Fibroblast of lung (primary cell): ENCODE measurements around the gene GIT2. TPM values are rescaled to one million over a fixed set of nuclear protein-coding genes. Genes with fewer than 3 reads are reported as not detected.
"Not testable (repeated sequence)": the region's sequence is repeated elsewhere in the genome, so short reads cannot be mapped to it uniquely, and the experiment has no call there.

Experiments used
- DNase-seq, 2 donors: peaks; one replicate each; pipeline versions ENCODE4 v3.0.0 to v3.0.0-alpha.2; 2010; ENCODE audit warnings: low read depth in 2 of 2
- H2AFZ ChIP-seq: 2 replicates; pipeline ENCODE4 v1.5.1; 2012; ENCODE audit warnings: low read length, control low read depth, inconsistent platforms
- H3K27ac ChIP-seq: 2 replicates; pipeline ENCODE4 v1.5.1; 2011; ENCODE audit warnings: low read length, control low read depth; ENCODE audit not compliant: insufficient read depth
- H3K27me3 ChIP-seq: 2 replicates; pipeline ENCODE4 v1.5.1; 2011; ENCODE audit warnings: mild to moderate bottlenecking, low read length; ENCODE audit not compliant: control insufficient read depth, insufficient read depth
- H3K36me3 ChIP-seq: 2 replicates; pipeline ENCODE4 v1.5.1; 2011; ENCODE audit warnings: low read length; ENCODE audit not compliant: control insufficient read depth, insufficient read depth
- H3K4me1 ChIP-seq: 2 replicates; pipeline ENCODE4 v1.5.1; 2011; ENCODE audit warnings: low read length; ENCODE audit not compliant: control insufficient read depth, insufficient read depth; ENCODE audit errors: extremely low read depth
- H3K4me2 ChIP-seq: 2 replicates; pipeline ENCODE4 v1.5.1; 2011; ENCODE audit warnings: low read length, control low read depth; ENCODE audit not compliant: insufficient read depth; ENCODE audit errors: extremely low read depth
- H3K4me3 ChIP-seq, 4 experiments: fragments of 200-600 bp in 1 of 4; sonication (generic) in 1 of 4; replicated peaks in 1 of 4; 2 replicates each; pipeline ENCODE4 v1.5.1; 2011 to 2016; ENCODE audit warnings: low read length in 4 of 4, low read depth in 3 of 4, mild to moderate bottlenecking in 3 of 4, control low read depth in 2 of 4, inconsistent platforms in 1 of 4, mixed read lengths in 1 of 4; ENCODE audit not compliant: insufficient read depth in 1 of 4; ENCODE audit errors: control extremely low read depth in 1 of 4
- H3K79me2 ChIP-seq: 2 replicates; pipeline ENCODE4 v1.5.1; 2012; ENCODE audit warnings: mild to moderate bottlenecking, low read length, inconsistent platforms; ENCODE audit not compliant: control insufficient read depth, insufficient read depth
- H3K9ac ChIP-seq: 2 replicates; pipeline ENCODE4 v1.5.1; 2011; ENCODE audit warnings: mild to moderate bottlenecking, low read length, control low read depth; ENCODE audit not compliant: insufficient read depth
- H3K9me3 ChIP-seq: 2 replicates; pipeline ENCODE4 v1.5.1; 2012; ENCODE audit warnings: low read depth, low read length; ENCODE audit not compliant: control insufficient read depth, insufficient read depth
- H4K20me1 ChIP-seq: 2 replicates; pipeline ENCODE4 v1.5.1; 2011; ENCODE audit warnings: low read length; ENCODE audit not compliant: control insufficient read depth, insufficient read depth; ENCODE audit errors: extremely low read depth
- EZH2 ChIP-seq: IDR thresholded peaks from 2 replicates; pipeline ENCODE4 v1.5.1; 2012; ENCODE audit warnings: low read length, control low read depth, mild to moderate bottlenecking; ENCODE audit errors: missing control alignments
- polyA plus RNA-seq, 2 donors: library from polyadenylated mRNA; depleted of rRNA in 1 of 2; stranded (reverse) in 1 of 2; unstranded in 1 of 2; fragments of >200 nt; gene quantifications; 2 replicates each; pipeline ENCODE4 v1.2.1, GENCODE V29; 2011 to 2012; ENCODE audit warnings: missing spikeins in 1 of 2
- total RNA-seq: library from RNA; depleted of rRNA; stranded (reverse); fragments of >200 nt; gene quantifications from 2 replicates; pipeline ENCODE4 v1.2.1, GENCODE V29; 2014
- TF ChIP-seq, protein P1 (sequence below), 2 donors: IDR thresholded peaks in 1 of 2; conservative IDR thresholded peaks in 1 of 2; 1 replicate in 1 of 2; 2 replicates in 1 of 2; pipeline ENCODE4 v1.5.1; 2011 to 2012; ENCODE audit warnings: low read length in 2 of 2, control low read depth in 1 of 2, inconsistent platforms in 1 of 2, low read depth in 1 of 2, mild to moderate bottlenecking in 1 of 2

Gene GIT2
- total and polyA plus RNA-seq, 2 donors (not counting 1 experiment from before 2014, with no cell fraction given), result 47.9 to 53.5 TPM

DNA sequence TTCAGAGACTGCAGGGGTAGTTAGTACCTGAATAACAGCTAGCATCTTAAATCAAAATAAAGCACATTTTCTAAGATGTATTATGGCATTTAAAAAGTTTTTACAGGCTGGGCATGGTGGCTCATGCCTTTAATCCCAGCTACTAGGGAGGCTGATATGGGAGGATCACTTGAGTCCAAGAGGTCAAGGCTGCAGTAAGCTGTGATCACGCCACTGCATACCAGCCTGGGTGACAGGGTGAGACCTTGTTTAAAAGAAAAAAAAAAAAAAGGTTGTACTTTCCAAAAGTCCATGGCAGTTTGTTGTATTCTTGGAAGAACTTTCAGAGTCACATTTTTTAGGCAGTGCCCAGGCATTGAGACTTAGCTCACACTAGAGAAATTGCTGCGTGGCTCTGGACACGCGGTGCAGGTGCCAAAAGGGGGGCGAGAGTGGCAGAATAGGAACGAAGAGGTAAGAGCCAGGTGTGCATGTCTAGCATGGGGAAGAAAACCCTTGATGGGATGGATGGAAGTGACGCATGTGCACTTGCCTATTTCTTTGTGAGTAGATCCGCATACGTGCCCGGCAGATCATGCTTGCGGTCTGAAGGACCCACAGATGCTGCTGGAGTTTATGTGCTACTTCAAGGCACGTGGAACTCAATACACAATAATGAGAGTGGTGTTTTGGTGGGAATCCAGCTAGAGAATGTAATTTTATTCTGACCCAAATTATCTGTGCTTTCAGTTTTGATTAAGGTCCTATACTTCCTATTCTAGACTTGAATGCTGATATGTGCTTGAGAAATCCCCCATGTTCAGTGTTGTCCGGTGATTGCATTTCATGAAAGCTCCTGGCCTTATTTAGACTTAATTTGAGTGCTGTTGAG is 14.9 kb upstream of the GIT2 start:
- Histone ChIP-seq H3K79me2 (peaks cover 77% of the 10 kb centered on the region), H3K4me1 (peaks cover 7% of the 10 kb centered on the region), H2AFZ (no peak overlapping the region), H3K4me3 (no peak overlapping the region), H3K27ac (no peak overlapping the region), H3K9ac (no peak overlapping the region), H3K4me2 (no peak overlapping the region), H3K36me3 (peaks cover 9% of the 10 kb centered on the region), H3K27me3 (no peaks in the 10 kb centered on the region), H3K9me3 (no peaks in the 10 kb centered on the region), H4K20me1 (no peaks in the 10 kb centered on the region)
- no peak for DNase-seq
- TF ChIP-seq, protein P1, sequence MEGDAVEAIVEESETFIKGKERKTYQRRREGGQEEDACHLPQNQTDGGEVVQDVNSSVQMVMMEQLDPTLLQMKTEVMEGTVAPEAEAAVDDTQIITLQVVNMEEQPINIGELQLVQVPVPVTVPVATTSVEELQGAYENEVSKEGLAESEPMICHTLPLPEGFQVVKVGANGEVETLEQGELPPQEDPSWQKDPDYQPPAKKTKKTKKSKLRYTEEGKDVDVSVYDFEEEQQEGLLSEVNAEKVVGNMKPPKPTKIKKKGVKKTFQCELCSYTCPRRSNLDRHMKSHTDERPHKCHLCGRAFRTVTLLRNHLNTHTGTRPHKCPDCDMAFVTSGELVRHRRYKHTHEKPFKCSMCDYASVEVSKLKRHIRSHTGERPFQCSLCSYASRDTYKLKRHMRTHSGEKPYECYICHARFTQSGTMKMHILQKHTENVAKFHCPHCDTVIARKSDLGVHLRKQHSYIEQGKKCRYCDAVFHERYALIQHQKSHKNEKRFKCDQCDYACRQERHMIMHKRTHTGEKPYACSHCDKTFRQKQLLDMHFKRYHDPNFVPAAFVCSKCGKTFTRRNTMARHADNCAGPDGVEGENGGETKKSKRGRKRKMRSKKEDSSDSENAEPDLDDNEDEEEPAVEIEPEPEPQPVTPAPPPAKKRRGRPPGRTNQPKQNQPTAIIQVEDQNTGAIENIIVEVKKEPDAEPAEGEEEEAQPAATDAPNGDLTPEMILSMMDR (conservative IDR thresholded peaks at IDR 0.05 in 1 of 2, IDR thresholded peaks at IDR 0.05 in 1 of 2; ENCODE audit: low read depth in 1 of 2, low read length in 2 of 2), result no peak
- TF ChIP-seq EZH2, result no peak

DNA sequence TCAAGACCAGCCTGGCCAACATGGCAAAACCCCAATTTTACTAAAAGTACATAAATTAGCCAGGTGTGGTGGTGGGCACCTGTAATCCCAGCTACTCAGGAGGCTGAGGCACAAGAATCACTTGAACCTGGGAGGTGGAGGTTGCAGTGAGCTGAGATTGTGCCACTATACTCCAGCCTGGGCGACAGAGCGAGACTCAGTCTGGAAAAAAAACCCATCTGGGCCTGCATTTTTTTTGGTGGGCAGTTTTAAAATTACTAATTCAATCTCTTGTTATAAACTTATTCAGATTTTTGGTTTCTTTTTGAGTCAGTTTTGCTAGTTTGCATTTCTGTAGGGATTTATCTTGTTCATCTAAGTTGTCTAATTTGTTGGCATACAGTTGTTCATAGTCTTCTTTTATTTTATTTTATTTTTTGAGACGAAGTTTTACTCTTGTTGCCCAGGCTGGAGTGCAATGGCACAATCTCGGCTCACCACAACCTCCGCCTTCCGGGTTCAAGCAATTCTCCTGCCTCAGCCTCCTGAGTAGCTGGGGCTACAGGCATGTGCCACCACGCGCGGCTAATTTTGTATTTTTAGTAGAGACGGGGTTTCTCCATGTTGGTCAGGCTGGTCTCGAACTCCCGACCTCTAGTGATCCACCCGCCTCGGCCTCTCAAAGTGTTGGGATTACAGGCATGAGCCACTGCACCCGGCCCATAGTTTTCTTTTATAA is 12.7 kb upstream of the GIT2 start:
- H3K27me3 ChIP-seq, DNase-seq, H3K9me3 ChIP-seq, H2AFZ ChIP-seq, H4K20me1 ChIP-seq, H3K4me1 ChIP-seq, H3K4me3 ChIP-seq, H3K4me2 ChIP-seq, H3K27ac ChIP-seq, H3K9ac ChIP-seq: not testable (repeated sequence)
- peaks cover 95% of the 10 kb centered on the region for H3K79me2 ChIP-seq
- H3K36me3 ChIP-seq, result peaks cover 11% of the 10 kb centered on the region

DNA sequence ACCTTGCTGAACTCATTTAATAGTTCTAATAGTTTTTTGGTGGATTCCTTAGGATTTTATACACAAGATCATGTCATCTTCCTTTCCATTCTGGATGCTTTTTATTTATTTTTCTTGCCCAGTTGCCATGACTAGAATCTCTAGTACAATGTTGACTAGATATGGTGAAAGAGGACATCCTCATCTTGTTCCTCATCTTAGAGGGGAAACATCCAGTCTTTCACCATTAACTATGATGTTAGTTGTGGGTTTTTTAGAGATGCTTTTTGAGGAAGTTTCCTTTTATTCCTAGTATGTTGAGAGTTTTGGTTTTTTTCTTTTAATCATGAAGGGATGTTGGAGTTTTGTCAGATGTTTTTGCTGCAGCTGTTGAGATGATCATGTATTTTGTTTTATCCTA is 11.7 kb upstream of the GIT2 start:
- H4K20me1 ChIP-seq, result no peaks in the 10 kb centered on the region
- H3K4me3 ChIP-seq, result no peak overlapping the region
- DNase-seq, result no peak
- no peak overlapping the region for H3K27ac ChIP-seq
- H3K79me2 ChIP-seq, result peaks cover 96% of the 10 kb centered on the region
- peaks cover 10% of the 10 kb centered on the region for H3K4me1 ChIP-seq
- H2AFZ ChIP-seq, result no peak overlapping the region
- no peak overlapping the region for H3K4me2 ChIP-seq
- peaks cover 13% of the 10 kb centered on the region for H3K36me3 ChIP-seq
- no peaks in the 10 kb centered on the region for H3K27me3 ChIP-seq
- H3K9me3 ChIP-seq, result no peaks in the 10 kb centered on the region
- TF ChIP-seq, protein P1 (conservative IDR thresholded peaks at IDR 0.05 in 1 of 2, IDR thresholded peaks at IDR 0.05 in 1 of 2; ENCODE audit: low read depth in 1 of 2, low read length in 2 of 2), result no peak
- TF ChIP-seq EZH2, result no peak
- H3K9ac ChIP-seq, result no peak overlapping the region
